ENCODE measurements around the gene LOXL1. TPM values are rescaled to one million over a fixed set of nuclear protein-coding genes. Genes with fewer than 3 reads are reported as not detected.

The LOXL1 gene
- polyA plus RNA-seq, 12 donors: 23.7 to 68.2 (median 28.4) TPM; not detected in 1

DNA sequence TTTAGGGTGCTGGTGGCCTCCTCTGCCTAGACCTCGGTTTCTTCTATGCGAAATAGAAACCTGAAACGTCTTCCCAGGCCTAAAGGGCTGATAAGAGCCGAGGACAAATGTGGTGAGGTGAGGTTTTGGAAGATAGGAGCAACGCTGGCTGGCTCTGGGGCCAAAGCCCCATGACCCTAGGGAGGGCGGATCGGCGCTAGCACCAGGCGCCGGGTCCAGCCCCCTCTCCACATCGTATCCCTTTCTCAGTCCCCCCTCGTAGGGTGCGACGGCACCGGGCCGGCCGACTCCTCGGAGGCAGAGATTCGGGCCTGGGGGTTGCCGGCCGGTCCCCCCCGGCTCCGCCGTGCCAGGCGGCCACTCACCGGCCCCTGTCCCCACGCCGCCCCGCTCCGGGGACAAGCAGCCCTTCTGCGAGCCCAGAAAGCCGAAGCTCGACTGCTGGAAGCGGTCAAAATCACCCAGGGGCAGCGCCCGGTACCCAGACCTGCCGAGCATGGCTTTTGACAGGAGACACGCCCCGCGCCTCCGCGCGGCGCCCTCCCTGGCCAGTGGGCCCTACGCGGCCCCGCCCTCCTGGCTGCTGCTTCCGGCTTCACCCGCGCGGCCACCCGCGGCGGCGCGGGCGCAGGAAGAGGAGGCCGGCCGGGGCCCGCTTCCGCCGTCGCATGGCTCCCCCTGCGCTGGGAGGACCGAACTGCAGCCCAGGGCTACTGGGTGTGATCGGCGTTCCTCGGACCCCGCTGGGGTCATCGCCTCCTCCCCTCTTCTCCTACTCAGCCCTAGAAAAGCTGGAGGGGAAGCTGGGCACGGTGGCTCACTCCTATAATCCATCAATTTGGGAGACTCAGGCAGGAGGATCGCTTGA, 65.7 kb downstream of the LOXL1 start, which contains the start of gene STOML1:
Gene STOML1 (minus strand): TSS at position 570 of the 868 bp plus-strand sequence. CDS start 72 bp downstream, at position 498.
- DNase-seq: peak; percentile 92

DNA sequence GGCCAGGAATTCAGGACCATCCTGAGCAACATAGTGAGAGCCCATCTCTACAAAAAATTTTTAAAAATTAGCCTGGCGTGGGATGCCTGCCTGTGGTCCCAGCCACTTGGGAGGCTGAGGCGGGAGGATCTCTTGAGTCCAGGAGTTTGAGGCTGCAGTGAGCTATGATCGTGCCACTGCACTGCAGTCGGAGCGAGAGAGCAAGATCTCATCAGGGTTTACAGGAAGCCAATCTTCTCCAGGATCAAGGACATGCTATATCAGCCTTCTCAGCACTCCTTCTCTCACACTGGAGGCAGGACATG, 66.3 kb downstream of the LOXL1 start:
- DNase-seq: no peak

DNA sequence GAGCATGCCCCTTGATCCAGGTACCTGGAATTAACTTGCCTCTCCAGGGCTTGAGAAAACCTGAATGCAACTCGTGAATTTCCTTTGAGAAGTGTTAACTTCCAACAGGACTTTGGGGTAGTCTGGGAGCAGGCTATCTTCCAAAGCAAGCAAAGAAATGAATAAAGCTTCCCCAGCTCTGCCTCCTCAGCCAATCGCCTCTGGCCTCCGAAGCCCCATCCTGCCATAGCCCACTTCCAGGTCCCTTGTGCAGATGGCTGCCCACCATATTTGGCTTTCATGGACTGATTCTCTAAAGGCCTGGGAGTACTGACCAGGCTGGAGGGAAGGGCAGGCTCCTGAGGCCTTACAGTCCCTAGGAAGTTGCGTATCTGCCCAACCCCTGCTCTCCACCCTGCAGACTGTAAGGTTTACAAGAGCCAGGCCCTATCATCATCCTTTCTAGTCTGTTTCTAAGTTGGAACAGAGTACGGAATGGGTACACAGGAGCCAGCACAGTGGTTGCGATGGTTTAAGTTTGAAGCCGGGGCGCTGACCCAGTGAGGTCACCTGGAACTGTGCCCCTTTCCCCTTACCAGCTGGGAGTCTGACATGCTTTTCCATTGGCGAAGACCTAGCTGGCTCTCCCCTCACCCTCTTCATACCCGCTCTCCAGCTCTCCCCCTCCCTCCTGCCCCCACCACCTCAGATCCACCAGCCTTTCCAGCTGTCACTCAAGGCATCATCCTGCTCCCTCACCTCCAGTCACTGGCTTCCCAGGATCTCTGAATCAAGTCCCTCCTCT, 67.1 kb downstream of the LOXL1 start:
- DNase-seq: no peak

DNA sequence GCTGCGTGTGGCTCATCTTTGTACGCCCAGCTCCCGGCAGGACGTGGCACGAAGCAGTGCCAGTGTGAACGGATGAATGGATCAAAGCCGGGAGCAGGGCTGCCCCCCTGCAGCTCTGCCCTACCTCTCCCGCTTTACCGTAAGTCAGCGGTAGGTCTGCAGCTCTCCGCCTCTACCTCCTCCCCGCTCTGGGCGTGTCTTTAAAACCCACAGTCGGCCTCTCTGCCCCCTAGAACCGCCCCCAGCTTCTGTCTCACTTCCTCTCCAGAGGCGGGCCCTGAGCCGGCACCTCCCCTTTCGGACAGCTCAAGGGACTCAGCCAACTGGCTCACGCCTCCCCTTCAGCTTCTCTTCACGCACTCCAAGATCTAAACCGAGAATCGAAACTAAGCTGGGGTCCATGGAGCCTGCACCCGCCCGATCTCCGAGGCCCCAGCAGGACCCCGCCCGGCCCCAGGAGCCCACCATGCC, 68.2 kb downstream of the LOXL1 start, which contains the start of gene PML:
Gene PML (plus strand): TSS at position 304 of the 471 bp plus-strand sequence. CDS start 97 bp downstream, at position 401.
- DNase-seq: peak; percentile 95

DNA sequence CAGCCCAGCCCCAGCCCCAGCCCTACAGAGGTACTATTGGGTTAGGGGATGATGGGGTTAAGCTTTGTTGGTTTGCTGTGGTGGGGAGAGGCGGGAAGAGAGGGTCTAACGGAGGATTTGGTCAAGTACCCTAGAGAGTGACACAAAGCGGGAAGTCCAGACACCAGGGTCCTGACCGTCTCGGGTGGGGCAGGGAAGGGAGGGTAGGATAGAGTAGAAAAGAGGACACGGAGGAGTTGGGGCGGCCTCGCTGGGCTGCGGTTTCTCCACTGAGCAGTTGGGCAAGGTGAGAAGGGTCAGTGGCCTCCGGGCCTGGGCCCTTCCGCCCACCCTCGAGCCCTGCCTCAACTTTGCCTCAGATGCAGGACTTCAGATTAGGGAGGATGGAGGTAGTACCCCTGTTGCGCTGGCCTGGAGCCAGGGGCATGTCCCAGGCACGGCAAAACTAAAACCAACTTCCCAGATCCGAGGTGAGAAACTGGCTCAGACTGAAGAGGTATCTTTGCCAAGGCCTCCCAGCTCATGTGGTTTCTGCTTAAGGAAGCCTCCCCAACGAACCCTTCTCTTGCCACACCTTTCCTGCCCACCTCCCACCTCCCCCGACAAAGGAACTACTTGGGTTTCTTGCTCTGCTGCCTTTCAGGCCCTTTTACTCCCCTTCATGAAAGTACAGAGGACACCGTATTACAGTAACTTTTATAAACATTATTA, 68.8 kb downstream of the LOXL1 start:
- peak; percentile 53 for DNase-seq

DNA sequence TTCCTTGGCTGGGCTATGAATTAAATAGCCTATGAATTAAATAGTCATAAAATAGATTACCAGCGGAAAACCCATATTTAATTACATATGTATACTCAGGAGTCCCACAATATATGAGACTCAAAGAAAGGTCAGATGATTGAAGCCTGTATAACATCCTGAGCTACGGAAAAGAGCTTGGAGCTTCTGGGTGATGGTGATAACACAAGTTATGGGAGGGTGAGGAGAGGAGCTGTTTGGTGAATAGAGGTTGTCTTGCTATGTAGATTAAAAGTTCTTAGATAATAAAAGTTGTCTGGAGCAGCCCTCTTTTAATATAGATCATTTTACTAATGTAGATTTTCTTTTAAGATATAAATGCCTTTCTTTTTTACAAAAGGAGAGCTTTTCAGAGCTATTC, 70.0 kb downstream of the LOXL1 start:
- DNase-seq: no peak

DNA sequence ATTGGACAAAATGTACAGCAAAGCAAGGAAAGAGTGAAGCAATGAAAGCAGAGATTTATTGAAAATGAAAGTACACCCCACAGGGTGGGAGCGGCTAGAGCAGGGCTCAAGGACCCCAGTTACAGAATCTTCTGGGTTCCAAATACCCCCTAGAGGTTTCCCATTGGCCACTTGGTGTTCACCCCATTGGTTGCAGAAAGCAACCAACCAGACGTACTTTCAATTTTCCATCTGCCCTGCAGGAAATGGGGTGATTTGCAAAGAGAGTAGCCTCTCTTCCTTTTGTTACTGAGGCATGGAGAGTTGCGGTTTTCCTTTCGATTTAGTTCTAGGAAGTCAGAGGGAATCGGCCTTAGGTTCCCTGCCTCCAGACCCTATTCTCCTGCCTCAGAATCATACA, 70.7 kb downstream of the LOXL1 start:
- no peak for DNase-seq

DNA sequence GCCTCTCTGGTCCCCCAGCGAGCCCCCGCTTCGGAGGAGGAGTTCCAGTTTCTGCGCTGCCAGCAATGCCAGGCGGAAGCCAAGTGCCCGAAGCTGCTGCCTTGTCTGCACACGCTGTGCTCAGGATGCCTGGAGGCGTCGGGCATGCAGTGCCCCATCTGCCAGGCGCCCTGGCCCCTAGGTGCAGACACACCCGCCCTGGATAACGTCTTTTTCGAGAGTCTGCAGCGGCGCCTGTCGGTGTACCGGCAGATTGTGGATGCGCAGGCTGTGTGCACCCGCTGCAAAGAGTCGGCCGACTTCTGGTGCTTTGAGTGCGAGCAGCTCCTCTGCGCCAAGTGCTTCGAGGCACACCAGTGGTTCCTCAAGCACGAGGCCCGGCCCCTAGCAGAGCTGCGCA, 71.7 kb downstream of the LOXL1 start:
- DNase-seq: no peak

Other genes with a start within 250 kb of the LOXL1 start
- gene CD276, start 242.1 kb upstream of the LOXL1 start, polyA plus RNA-seq (ENCODE audit: insufficient read length in 12 of 12): 100 to 1,000 TPM in 11 of 12 donors, not detected in 1; 103 to 157 (median 128) TPM
- 10 to 100 TPM in 2 of 12 donors, 1 to 10 TPM in 9, not detected in 1; 1.9 to 15.8 (median 4.4) TPM for gene INSYN1, start 173.1 kb upstream of the LOXL1 start, polyA plus RNA-seq (ENCODE audit: insufficient read length in 12 of 12)
- gene TBC1D21, start 52.9 kb upstream of the LOXL1 start, polyA plus RNA-seq (ENCODE audit: insufficient read length in 12 of 12): not detected
- gene STOML1, start 65.8 kb downstream of the LOXL1 start, polyA plus RNA-seq (ENCODE audit: insufficient read length in 12 of 12): 10 to 100 TPM in 11 of 12 donors, not detected in 1; 15.4 to 46.2 (median 27.4) TPM
- 10 to 100 TPM in 11 of 12 donors, not detected in 1; 20.1 to 42.4 (median 28.7) TPM for gene PML, start 68.3 kb downstream of the LOXL1 start, polyA plus RNA-seq (ENCODE audit: insufficient read length in 12 of 12)
- under 1 TPM in 9 of 12 donors, not detected in 3; 0.08 to 0.68 (median 0.37) TPM for gene GOLGA6A, start 156.1 kb downstream of the LOXL1 start, polyA plus RNA-seq (ENCODE audit: insufficient read length in 12 of 12)
- gene ISLR2, start 204.1 kb downstream of the LOXL1 start, polyA plus RNA-seq (ENCODE audit: insufficient read length in 12 of 12): 10 to 100 TPM in 1 of 12 donors, 1 to 10 TPM in 10, not detected in 1; 2.8 to 12.0 (median 4.5) TPM
- 100 to 1,000 TPM; 117 to 472 (median 179) TPM for gene ISLR, start 247.2 kb downstream of the LOXL1 start, polyA plus RNA-seq (ENCODE audit: insufficient read length in 12 of 12)